Fibroblast of lung (primary cell): Measurements from ENCODE around the gene RAB9A.

Experiments
- CTCF ChIP-seq, 2 donors: IDR thresholded peaks in 1 of 2; conservative IDR thresholded peaks in 1 of 2; 1 replicate in 1 of 2; 2 replicates in 1 of 2; pipeline ENCODE4 v1.5.1; 2011 to 2012; ENCODE audit warnings: low read length in 2 of 2, control low read depth in 1 of 2, inconsistent platforms in 1 of 2, low read depth in 1 of 2, mild to moderate bottlenecking in 1 of 2
- EZH2 ChIP-seq: IDR thresholded peaks from 2 replicates; pipeline ENCODE4 v1.5.1; 2012; ENCODE audit warnings: low read length, control low read depth, mild to moderate bottlenecking; ENCODE audit errors: missing control alignments

- no peak for TF ChIP-seq EZH2
- no peak for TF ChIP-seq CTCF (conservative IDR thresholded peaks at IDR 0.05 in 1 of 2, IDR thresholded peaks at IDR 0.05 in 1 of 2; ENCODE audit: low read depth in 1 of 2, low read length in 2 of 2)
Measured at GRCh38 chrX:13676885-13677284, 12.0 kb upstream of the RAB9A start.
